ENCODE results near the gene TRAM2. TPM values are rescaled to one million over a fixed set of nuclear protein-coding genes. Genes with fewer than 3 reads are reported as not detected.

The TRAM2 gene
- total RNA-seq, 2 donors from 2014 or later = 16.9 to 20.5 TPM

GRCh38 chr6:52550014-52550575, 26.8 kb downstream of the TRAM2 start:
- TF ChIP-seq, protein P1, sequence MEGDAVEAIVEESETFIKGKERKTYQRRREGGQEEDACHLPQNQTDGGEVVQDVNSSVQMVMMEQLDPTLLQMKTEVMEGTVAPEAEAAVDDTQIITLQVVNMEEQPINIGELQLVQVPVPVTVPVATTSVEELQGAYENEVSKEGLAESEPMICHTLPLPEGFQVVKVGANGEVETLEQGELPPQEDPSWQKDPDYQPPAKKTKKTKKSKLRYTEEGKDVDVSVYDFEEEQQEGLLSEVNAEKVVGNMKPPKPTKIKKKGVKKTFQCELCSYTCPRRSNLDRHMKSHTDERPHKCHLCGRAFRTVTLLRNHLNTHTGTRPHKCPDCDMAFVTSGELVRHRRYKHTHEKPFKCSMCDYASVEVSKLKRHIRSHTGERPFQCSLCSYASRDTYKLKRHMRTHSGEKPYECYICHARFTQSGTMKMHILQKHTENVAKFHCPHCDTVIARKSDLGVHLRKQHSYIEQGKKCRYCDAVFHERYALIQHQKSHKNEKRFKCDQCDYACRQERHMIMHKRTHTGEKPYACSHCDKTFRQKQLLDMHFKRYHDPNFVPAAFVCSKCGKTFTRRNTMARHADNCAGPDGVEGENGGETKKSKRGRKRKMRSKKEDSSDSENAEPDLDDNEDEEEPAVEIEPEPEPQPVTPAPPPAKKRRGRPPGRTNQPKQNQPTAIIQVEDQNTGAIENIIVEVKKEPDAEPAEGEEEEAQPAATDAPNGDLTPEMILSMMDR (conservative IDR thresholded peaks at IDR 0.05) = no peak
- H3K27ac ChIP-seq (ENCODE audit: low read depth, low read length) = no peak overlapping the region
- H3K4me1 ChIP-seq (ENCODE audit: control insufficient read depth, insufficient read depth, low read length) = peaks cover 19% of the 10 kb centered on the region
- peaks cover 2% of the 10 kb centered on the region for H3K36me3 Mint-ChIP-seq (ENCODE audit: low read depth)
- no peak overlapping the region for H3K4me3 ChIP-seq (ENCODE audit: low read length)
- H3K9ac ChIP-seq (ENCODE audit: extremely low read depth, low read length, poor library complexity, severe bottlenecking) = no peak overlapping the region
- H3K27me3 Mint-ChIP-seq (ENCODE audit: insufficient read depth) = no peaks in the 10 kb centered on the region
- no peaks in the 10 kb centered on the region for H3K9me3 Mint-ChIP-seq
- no peak for DNase-seq
- H3K27me3 ChIP-seq (ENCODE audit: control insufficient read depth, insufficient read depth, low read length, poor library complexity, severe bottlenecking) = no peaks in the 10 kb centered on the region
- WGBS, 2 experiments (ENCODE audit: insufficient coverage in 1 of 2, insufficient read length in 1 of 2) = 90 to 94% methylated on average over 4 to 6 of the region's 6 CpGs
- no peak overlapping the region for H3K27ac Mint-ChIP-seq
- H3K9me3 ChIP-seq (ENCODE audit: control insufficient read depth, low read length) = no peaks in the 10 kb centered on the region
- no peaks in the 10 kb centered on the region for H3K36me3 ChIP-seq (ENCODE audit: control insufficient read depth, insufficient read depth, low read length)
- H3K4me1 Mint-ChIP-seq = peaks cover 54% of the 10 kb centered on the region
- no peak overlapping the region for H3K4me3 Mint-ChIP-seq

GRCh38 chr6:52549428-52549827, 27.4 kb downstream of the TRAM2 start:
- H3K4me3 Mint-ChIP-seq = no peak overlapping the region
- WGBS, 2 experiments (ENCODE audit: insufficient coverage in 1 of 2, insufficient read length in 1 of 2) = 80 to 83% methylated on average over 4 of the region's 4 CpGs
- H3K4me3 ChIP-seq (ENCODE audit: low read length) = no peak overlapping the region
- no peak overlapping the region for H3K27ac Mint-ChIP-seq
- H3K36me3 ChIP-seq (ENCODE audit: control insufficient read depth, insufficient read depth, low read length) = no peaks in the 10 kb centered on the region
- TF ChIP-seq, protein P1 (conservative IDR thresholded peaks at IDR 0.05) = no peak
- H3K9me3 Mint-ChIP-seq = no peaks in the 10 kb centered on the region
- no peaks in the 10 kb centered on the region for H3K27me3 Mint-ChIP-seq (ENCODE audit: insufficient read depth)
- peaks cover 60% of the 10 kb centered on the region for H3K4me1 Mint-ChIP-seq
- no peaks in the 10 kb centered on the region for H3K27me3 ChIP-seq (ENCODE audit: control insufficient read depth, insufficient read depth, low read length, poor library complexity, severe bottlenecking)
- H3K9me3 ChIP-seq (ENCODE audit: control insufficient read depth, low read length) = no peaks in the 10 kb centered on the region
- no peak overlapping the region for H3K27ac ChIP-seq (ENCODE audit: low read depth, low read length)
- H3K9ac ChIP-seq (ENCODE audit: extremely low read depth, low read length, poor library complexity, severe bottlenecking) = no peak overlapping the region
- no peak for DNase-seq
- H3K36me3 Mint-ChIP-seq (ENCODE audit: low read depth) = no peaks in the 10 kb centered on the region
- peaks cover 22% of the 10 kb centered on the region for H3K4me1 ChIP-seq (ENCODE audit: control insufficient read depth, insufficient read depth, low read length)

DNA sequence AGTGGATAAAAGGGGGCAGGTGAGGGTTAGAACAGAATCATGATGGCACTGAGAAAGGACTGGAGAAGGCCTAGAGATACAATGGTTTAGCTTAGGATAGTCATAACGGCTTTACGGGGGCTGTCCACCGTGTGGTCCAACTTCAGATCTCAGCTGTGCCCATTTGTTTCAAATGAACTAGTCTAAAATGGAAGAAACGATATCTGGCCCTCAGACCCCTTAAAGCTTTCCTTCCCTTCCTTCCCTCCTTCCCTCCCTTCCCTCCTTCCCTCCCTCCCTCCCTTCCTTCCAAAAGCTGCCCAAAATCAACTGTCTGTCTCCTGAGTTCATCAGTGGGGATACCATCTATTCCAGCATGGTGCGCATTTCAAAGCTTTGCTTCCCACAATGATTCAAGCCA, 27.9 kb downstream of the TRAM2 start:
- no peak overlapping the region for H3K27ac Mint-ChIP-seq
- Histone ChIP-seq H3K27ac (ENCODE audit: low read depth, low read length) (no peak overlapping the region), H3K4me3 (ENCODE audit: low read length) (no peak overlapping the region), H3K36me3 (ENCODE audit: control insufficient read depth, insufficient read depth, low read length) (no peaks in the 10 kb centered on the region), H3K9ac (ENCODE audit: extremely low read depth, low read length, poor library complexity, severe bottlenecking) (no peak overlapping the region), H3K9me3 (ENCODE audit: control insufficient read depth, low read length) (no peaks in the 10 kb centered on the region), H3K27me3 (ENCODE audit: control insufficient read depth, insufficient read depth, low read length, poor library complexity, severe bottlenecking) (no peaks in the 10 kb centered on the region), H3K4me1 (ENCODE audit: control insufficient read depth, insufficient read depth, low read length) (peaks cover 26% of the 10 kb centered on the region)
- WGBS, 2 experiments (ENCODE audit: insufficient coverage in 1 of 2, insufficient read length in 1 of 2) = 96 to 97% methylated on average over 5 of the region's 5 CpGs
- no peak overlapping the region for H3K4me3 Mint-ChIP-seq
- no peaks in the 10 kb centered on the region for H3K9me3 Mint-ChIP-seq
- H3K4me1 Mint-ChIP-seq = peaks cover 64% of the 10 kb centered on the region
- DNase-seq = no peak
- H3K27me3 Mint-ChIP-seq (ENCODE audit: insufficient read depth) = no peaks in the 10 kb centered on the region
- TF ChIP-seq, protein P1 (conservative IDR thresholded peaks at IDR 0.05) = no peak
- no peaks in the 10 kb centered on the region for H3K36me3 Mint-ChIP-seq (ENCODE audit: low read depth)
